Measurements from ENCODE around the gene PHF23. TPM values are rescaled to one million over a fixed set of nuclear protein-coding genes. Genes with fewer than 3 reads are reported as not detected.

The PHF23 gene
- total and polyA plus RNA-seq, 2 of the 4 experiments (the other 2 are of a cell fraction) = 44.8 to 58.5 TPM

- 100% methylated on average over 3 of the region's 7 CpGs; no CpG with 5 or more reads in 1 of the 2 experiments for WGBS, 2 experiments (ENCODE audit: extremely low coverage in 2 of 2, insufficient read length in 1 of 2)
- Histone ChIP-seq H2AFZ (replicated peaks; ENCODE audit: low read length, poor library complexity) (no peak overlapping the region), H2BK5ac (ENCODE audit: low read depth, low read length, poor library complexity, severe bottlenecking) (no peak overlapping the region), H3K27me3 (ENCODE audit: control insufficient read depth, insufficient read depth, low read length) (no peaks in the 10 kb centered on the region), H2BK20ac (ENCODE audit: low read depth, low read length) (no peak overlapping the region), H3K18ac (ENCODE audit: low read depth, low read length) (no peak overlapping the region), H3K9me3 (ENCODE audit: control insufficient read depth, insufficient read depth, low read length) (no peaks in the 10 kb centered on the region), H4K91ac (ENCODE audit: insufficient read depth, low read depth, low read length) (no peak overlapping the region), H2BK15ac (ENCODE audit: low read depth, low read length) (no peak overlapping the region), H3K56ac (ENCODE audit: extremely low read depth, insufficient read depth, low read length) (peak overlapping the region; percentile 50; the same call in 1 of the 2 replicates), H3K4me3 (ENCODE audit: insufficient read depth, low read depth, low read length) (peak overlapping the region; percentile 62), H3K4me1 (ENCODE audit: control insufficient read depth, insufficient read depth, low read length) (peaks cover 8% of the 10 kb centered on the region), H3K14ac (replicated peaks; ENCODE audit: low read depth, low read length) (peak overlapping the region; percentile 62; the same call in 1 of the 2 replicates), H4K20me1 (ENCODE audit: insufficient read depth, low read length) (peaks cover 9% of the 10 kb centered on the region; the same call in 1 of the 2 replicates), H3K9ac (ENCODE audit: low read depth, low read length) (peak overlapping the region; percentile 88), H3K23ac (ENCODE audit: low read depth, low read length) (peak overlapping the region; percentile 93), H2BK120ac (ENCODE audit: low read depth, low read length) (no peak overlapping the region), H3K4me2 (ENCODE audit: low read depth, low read length) (peak overlapping the region; percentile 99), H3K36me3 (ENCODE audit: control insufficient read depth, insufficient read depth, low read length) (peaks cover 17% of the 10 kb centered on the region), H3K79me1 (ENCODE audit: low read depth in 1 of 2, low read length in 2 of 2) (peaks cover 7 to 54% of the 10 kb centered on the region in 2 experiments; a peak in 3 of 4 replicates), H4K5ac (ENCODE audit: low read depth, low read length) (no peak overlapping the region), H2AK9ac (replicated peaks; ENCODE audit: low read depth, low read length, poor library complexity) (peak overlapping the region; percentile 3), H3K27ac (ENCODE audit: insufficient read depth, low read length) (no peak overlapping the region), H3K9me1 (ENCODE audit: insufficient read depth, low read length) (peaks cover 10% of the 10 kb centered on the region), H4K8ac (ENCODE audit: low read depth in 2 of 2, low read length in 2 of 2) (peak overlapping the region in 1 of 2 experiments; percentile 2; a peak in 1 of 4 replicates), H3K4ac (ENCODE audit: low read depth, low read length) (peak overlapping the region; percentile 96; the same call in 1 of the 2 replicates), H2AK5ac (ENCODE audit: low read depth, low read length) (peak overlapping the region; percentile 42; the same call in 1 of the 2 replicates)
- dilution Hi-C loops (cut with HindIII; ENCODE audit: low sequenced_read_pairs, unreplicated experiment) (no loop called here), intact Hi-C loops (cut with micrococcal nuclease) (no loop called here), in situ Hi-C loops (cut with MboI; ENCODE audit: low sequenced_read_pairs) (loop anchor here (25.0 kb wide), 1 partner anchor 912 kb away; the partner anchor contains the start of genes PER1 and VAMP2)
- TF ChIP-seq MAZ (IDR thresholded peaks at IDR 0.05; ENCODE audit: borderline replicate concordance, low read depth, low read length) (no peak), CTCF (conservative IDR thresholded peaks at IDR 0.05; ENCODE audit: low read depth, low read length) (no peak), BHLHE40 (IDR thresholded peaks at IDR 0.05; ENCODE audit: low read depth, low read length) (no peak), POLR2A (IDR thresholded peaks at IDR 0.05; ENCODE audit: low read depth, low read length) (no peak), MAFK (IDR thresholded peaks at IDR 0.05; ENCODE audit: low read depth, low read length) (no peak), NFE2L2 (IDR thresholded peaks at IDR 0.05; ENCODE audit: low read depth, low read length) (no peak), CHD1 (IDR thresholded peaks at IDR 0.05; ENCODE audit: low read depth, low read length) (no peak), SMC3 (IDR thresholded peaks at IDR 0.05; ENCODE audit: low read depth, low read length) (no peak), RFX5 (IDR thresholded peaks at IDR 0.05; ENCODE audit: low read depth, low read length) (no peak), MXI1 (IDR thresholded peaks at IDR 0.05; ENCODE audit: borderline replicate concordance, low read depth, low read length) (no peak), RCOR1 (IDR thresholded peaks at IDR 0.05; ENCODE audit: insufficient replicate concordance, low read length) (no peak), FOS (IDR thresholded peaks at IDR 0.05; ENCODE audit: low read depth, low read length) (no peak), CEBPB (IDR thresholded peaks at IDR 0.05; ENCODE audit: low read depth, low read length) (no peak), USF2 (IDR thresholded peaks at IDR 0.05; ENCODE audit: low read depth, low read length) (no peak), ELK1 (IDR thresholded peaks at IDR 0.05; ENCODE audit: borderline replicate concordance, low read depth, low read length) (no peak)
- no peak for DNase-seq
- POLR2A ChIA-PET (ENCODE audit: unreplicated experiment) = interaction anchor here (1.0 kb wide), 1 partner anchor 10 kb away, joined by 3 read pairs; the partner anchor contains the start of gene PHF23
- no peak for ATAC-seq (ENCODE audit: low read depth)
- CTCF ChIA-PET = no interaction called here
- no TSS peak for BruUV-seq (replicated peaks)
Observed at GRCh38 chr17:7249830-7250229, 10.6 kb upstream of the PHF23 start.

Measured in IMR-90 (cell line).